HTR-8/SVneo (cell line): ENCODE measurements around the gene CLIC6.

Experiments used
- DNase-seq: peaks from one replicate; pipeline ENCODE4 v3.0.0; 2011; ENCODE audit warnings: low spot score, mixed read lengths; ENCODE audit not compliant: insufficient read length
- FAIRE-seq: peaks from 2 replicates; lab custom pipeline; 2011; peaks lifted over from hg19 to GRCh38; lab: Jason Lieb, UNC

CLIC6 gene

DNA sequence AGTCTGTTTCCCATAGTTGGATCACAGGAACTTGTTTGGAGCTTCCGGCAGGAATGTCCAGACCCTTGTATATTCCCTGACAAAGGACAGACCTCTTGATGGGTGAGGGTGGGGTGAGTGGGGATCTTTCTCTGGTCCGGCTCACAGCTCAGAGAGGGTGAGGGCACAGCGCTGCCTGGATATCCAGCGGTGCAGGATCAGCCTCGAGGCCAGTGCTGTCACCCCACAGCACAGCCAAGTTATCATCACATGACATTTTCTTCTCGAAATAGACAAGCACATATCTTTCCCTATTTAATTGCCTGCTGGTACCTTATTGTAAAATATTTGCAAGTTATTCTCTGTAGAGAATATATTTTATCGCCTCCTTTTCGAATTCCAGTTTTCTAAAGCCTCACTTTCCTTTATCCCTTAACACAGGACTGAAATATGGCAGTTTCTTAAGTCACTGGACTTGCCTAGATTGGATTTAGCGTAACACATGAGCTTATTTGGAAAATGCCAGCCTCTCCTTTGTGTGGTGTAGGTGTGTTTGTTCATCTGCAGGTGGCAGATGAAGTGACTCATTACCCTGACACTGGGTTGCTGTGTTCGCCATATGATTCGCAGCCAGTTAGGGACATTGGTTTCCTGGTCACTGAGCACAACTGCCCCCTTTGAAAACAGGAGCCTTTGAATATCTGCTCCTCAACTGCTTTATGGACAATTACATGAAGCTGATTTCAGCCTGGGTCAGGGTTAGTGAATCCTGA is 21.4 kb downstream of the CLIC6 start:
- FAIRE-seq (no peak), DNase-seq (no peak)

DNA sequence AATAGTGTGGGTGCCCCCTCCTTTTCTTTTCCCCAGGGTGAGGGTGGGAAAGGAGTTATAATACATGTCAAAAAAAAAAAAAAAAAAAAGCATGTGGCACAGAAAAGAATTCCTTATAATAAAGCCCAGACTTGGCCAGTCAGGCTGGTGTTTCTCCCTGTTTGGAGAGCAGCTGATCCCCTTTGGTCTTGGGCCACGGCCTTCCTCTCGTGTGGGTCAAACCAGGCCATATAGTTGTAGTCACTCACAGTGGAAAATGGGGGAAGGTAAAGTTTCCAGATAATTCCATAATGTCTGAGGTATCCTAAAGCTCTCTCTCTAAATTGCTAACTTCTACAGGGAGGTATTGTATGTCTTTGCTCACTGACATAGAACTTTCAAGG is 22.0 kb downstream of the CLIC6 start:
- FAIRE-seq = no peak
- DNase-seq = no peak

DNA sequence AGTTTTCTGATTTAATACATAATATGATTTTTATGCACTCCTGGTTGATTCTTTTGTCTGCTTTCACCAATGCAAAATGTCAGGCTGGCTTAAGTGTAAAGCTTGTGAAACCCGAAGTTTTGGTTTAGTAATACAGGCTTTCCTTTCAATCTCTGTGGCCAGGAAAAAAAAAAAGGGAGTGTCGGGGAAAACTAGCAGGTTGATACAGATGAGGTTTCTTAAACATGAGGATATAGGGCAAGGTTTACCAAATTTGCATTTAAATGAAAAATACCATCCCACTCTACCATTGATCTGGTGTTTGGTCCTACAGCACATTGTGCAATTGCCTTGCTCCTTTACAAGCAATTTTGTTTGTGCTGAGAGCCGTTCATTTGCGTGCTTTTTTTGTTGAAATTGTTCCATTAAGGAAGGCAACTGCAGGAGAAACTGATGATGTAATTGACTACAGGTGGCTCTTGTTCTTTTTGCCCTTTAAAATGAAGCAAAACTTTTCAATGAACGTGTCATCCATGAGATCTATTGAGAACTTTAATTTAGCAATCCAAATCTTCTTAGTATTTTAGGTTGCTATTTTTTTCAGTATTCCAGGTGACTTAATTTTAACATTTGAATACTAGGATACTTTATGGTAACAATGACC is 22.7 kb downstream of the CLIC6 start:
- FAIRE-seq = no peak
- DNase-seq = no peak

DNA sequence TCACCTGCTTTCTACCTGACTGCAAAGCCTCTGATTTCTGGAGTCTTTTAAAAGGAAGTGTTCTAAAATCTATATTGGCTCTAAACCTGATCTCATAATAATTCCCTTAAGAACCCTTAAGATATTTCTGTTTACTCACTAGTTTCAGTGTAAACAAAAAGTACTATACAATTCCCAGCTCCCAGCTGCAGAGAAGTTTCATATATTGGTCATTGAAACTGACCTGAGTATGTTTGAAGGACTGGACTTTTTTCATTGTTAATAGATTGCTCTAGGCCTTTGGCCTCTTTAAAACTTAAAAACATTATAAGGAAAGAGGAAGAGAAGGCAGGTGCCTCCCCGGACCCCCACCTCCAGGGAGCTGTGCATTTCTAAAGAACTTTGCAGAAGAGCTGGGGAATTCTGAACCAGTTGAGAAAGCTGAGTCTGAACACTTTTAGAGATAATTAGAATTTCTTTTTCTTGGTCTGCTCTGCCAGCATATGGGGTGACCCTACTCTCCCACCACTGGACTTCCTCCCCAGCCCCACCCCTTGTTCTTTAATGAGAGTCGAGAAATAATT is 23.7 kb downstream of the CLIC6 start:
- DNase-seq = no peak
- no peak for FAIRE-seq

DNA sequence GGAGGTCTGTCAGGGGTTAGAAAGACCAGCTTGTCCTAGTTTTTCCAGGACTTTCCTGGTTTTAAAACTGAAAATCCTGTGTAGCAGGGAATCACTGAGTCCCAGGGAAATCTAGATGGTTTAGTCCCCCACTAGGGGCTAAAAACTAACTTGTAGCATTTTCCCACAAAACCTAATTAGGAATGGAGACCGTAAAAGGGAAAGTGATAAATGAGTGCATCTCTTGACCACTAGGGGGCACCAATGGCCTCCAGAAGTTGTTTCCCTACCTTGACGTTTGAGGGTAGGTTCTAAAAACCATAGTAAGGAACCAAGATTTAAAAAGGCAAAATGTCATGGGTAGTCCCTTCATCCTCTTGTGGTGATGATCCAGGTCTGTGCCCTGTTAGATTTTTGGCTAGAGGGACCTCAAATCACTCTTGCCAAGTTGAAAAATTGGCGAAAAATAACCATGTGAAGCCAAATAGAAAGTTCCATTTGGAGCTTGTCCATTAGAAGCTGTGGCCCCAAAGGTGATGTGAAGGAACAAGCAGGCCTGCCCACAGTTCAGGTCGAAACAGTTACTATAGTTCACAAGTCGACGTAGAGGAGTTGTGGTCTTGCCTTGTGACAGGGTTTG is 24.5 kb downstream of the CLIC6 start:
- no peak for FAIRE-seq
- DNase-seq = peak; percentile 67

DNA sequence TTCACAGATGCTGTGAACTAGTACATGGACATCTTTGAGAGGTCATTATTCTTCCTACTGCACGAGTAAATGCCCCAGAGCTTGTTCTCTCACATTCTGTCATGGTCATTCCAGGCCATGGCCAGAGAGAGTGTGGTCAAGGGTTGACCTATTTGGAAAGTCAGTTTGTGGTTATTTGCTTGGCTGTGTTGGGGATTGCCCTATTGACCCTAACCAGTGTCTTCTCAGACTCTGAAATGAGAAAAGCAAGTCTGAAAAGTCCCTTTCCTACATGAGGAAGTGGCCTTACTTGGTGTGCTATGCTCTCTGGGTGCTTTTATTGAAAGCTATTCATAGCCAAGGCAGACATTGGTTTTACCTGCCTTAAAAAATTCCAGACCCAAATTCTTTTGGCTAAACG is 26.6 kb downstream of the CLIC6 start:
- FAIRE-seq (no peak), DNase-seq (no peak)

DNA sequence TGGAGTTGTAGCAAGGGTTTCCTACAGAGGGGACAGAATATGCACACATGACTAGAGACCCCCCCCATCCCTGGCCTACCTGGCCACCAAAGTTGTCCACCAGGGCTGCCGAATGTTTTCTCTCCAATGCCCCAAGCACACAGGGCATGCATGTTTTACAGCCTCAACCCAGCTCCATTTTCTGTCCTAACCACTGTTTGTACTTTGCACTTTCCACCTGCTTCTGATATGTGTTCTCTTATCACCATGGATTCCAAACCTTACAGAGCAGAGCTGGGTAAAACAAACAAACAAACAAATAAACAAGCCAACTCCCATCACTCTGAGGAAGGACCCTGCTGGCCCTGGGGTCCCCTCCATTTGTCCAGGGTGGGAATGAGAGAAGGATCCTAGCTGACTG is 27.3 kb downstream of the CLIC6 start:
- no peak for DNase-seq
- no peak for FAIRE-seq

DNA sequence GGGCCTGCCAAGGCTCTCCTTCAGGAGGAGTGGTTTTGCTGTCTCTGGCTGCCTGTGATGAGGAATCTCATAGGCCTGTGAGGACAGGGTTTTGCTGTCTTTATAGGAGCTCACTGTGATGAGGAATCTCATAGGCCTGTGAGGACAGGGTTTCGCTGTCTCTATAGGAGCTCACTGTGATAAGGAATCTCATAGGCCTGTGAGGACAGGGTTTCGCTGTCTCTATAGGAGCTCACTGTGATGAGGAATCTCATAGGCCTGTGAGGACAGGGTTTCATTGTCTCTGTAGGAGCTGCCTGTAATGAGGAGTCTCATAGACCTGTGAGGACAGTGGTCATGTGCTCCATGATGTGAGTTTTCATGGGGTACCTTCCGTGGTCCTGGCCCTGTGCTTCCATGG is 29.0 kb downstream of the CLIC6 start:
- no peak for FAIRE-seq
- no peak for DNase-seq

DNA sequence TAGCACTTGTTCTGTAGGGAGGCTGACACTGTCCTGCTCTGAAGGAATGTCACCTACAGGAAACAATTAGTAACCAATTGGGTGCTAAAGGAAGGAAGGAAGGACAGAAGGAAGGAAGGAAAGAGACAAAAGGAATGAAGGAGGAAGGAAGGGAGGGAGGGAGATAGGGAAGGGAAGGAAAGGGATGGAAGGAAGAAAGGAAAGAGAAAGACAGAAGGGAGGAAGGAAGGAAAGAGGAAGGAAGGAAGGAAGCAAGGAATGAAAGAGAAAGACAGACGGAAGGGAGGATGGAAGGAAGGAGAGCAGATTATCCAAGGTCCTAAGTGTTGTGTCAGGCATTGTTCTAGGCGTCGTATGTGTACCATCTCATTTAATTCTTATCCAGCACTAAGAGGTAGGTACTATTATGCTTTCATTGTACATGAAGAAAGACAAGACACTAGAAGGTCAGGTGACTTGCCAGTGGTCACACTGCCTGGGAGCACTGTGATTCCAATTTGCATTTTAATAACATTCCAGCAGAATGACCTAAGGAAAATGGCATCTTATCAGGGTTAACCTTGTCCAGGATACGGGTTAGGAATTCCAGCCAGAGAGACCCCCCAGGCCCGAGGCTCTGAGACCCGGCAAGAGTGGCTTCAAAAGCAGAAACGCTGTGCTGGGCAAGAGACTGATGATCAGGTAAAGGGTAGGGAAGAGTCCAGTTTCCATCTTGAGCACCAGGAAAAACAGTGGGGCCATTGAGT is 29.6 kb downstream of the CLIC6 start:
- FAIRE-seq (no peak), DNase-seq (peak; percentile 12)

DNA sequence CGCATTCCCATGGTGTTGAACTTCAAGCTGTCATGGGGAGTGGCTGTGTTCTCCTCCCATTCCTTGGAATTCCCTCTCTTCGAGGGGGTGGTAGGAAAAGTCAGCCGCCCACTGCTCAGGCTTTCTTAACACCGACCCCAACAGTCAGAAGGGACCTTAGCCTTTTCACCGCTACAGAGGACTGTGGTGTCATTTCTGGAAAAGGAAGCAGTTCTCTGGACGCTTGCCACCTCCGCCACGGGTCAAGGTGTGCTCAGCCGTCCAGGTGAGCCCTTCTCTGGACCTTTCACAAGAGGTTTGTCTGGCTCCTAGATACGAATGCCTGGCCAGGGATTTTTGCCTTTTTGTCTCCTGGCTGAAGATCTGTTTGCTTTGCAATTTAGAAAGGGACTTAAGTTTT is 31.8 kb downstream of the CLIC6 start:
- no peak for DNase-seq
- no peak for FAIRE-seq

DNA sequence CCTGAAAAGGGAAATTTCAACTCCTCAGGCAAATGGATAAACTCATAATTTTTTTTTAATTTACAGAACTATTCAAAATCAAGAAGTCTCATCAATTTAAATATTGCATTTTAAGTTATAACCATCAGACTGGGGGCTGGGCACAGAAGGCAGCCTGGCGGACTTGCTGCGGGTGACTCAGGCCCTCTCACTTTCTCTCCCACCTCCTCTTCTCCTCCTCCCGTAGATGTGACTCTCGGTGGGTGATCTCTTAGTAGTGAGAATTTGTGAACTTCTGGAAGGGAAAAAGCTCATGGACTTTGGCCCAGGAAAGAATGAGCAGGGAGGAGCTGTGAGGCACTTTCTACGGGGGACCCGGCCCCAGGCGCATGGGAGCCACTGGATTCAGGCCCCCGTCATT is 32.9 kb downstream of the CLIC6 start:
- FAIRE-seq (no peak), DNase-seq (no peak)

DNA sequence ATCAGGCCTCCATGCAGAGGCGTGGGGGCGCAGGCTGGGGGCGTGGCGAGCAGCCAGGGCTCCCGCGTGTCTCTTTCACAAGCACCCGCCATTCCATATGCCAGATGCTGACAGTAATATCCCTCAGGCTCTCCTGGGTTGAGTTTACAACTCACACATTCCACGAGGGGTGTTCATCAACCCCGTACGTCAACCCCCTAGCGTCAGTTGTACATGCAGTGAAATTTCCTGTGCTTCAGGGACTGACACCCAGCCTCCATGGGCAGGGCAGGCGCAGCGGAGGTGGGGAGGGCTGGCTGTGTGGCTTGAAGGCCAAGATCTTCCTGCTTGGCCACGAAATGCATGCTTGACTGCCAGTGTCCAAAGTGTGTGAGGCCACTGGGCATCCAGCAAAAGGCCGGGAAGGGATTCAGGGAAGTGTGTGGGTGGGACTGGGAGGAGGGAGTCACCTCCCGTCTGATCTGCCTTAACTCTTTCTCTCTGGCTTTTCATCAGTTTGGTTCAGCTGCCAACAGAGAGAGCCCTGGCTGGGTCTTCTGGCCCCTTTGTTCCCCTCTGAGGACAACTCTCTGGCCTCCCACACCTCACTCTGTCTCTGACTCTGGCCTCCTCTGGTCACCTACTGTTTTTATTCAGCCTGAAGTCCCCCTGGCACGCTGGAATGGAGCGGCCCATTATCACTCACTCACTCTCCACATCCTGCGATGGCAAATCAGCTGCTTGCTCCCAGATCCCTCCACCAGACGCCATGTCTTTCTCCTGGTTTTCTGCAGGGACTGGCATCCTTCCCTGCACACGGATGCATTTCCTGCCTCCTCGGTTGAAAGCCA is 33.8 kb downstream of the CLIC6 start:
- peak; percentile 84 for FAIRE-seq
- DNase-seq = peak; percentile 51

DNA sequence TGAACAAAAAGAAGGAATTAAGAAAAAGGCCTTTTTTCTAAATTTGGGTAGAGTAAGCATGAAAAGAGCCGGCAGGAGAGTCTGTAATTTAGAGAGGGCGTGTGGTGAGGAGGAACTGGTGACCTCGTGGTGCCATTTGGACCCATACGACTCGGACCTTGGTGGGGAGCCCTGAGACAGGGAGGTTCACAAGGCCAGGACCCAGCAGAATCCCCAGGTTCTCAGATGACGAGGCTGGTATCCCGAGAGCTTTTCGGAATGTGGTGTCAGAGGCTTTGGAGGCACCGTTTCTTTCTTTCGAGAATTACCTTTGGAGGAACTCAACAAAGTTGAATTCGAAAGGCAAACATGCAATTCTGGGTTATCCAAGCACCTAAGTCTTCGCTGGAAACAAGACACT is 34.8 kb downstream of the CLIC6 start:
- DNase-seq (no peak), FAIRE-seq (no peak)

DNA sequence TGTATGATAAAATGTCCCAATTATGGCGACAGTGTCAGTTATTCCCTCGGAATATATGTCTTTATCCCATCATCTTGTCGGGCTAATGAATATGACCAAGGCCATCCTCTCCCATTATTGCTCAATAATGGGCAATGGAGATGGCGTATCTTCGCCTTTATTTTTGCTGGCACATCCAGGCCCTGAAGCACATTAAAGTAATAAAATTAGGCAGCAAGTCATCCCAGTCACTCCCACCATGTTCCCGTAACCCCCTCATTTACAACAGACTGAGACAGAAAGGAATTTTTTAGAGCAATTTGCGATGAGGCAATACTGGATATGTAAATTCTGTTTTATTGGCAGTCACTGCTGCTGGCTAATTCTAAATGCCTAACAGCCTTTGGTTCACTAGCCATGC is 35.3 kb downstream of the CLIC6 start:
- FAIRE-seq (no peak), DNase-seq (no peak)

DNA sequence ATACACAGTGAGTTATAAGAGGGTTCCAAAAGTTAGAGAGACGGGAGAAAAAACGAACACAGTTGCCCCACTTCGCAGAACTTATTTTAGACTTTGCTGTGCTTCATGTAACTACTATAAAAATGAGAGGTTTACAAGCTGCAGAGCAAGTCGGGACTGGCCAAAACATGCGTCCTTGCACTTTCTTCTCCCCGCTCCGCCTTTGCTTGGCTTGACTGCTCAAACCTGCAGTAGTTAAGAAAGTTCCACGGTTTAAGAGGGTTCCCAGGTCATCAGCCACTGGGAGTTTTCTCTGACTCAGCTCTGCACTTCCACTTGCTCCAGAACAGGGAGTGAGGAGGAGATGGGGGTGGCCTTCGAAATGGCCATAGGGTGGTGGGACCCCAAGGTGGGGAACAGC is 36.2 kb downstream of the CLIC6 start:
- FAIRE-seq (no peak), DNase-seq (no peak)

DNA sequence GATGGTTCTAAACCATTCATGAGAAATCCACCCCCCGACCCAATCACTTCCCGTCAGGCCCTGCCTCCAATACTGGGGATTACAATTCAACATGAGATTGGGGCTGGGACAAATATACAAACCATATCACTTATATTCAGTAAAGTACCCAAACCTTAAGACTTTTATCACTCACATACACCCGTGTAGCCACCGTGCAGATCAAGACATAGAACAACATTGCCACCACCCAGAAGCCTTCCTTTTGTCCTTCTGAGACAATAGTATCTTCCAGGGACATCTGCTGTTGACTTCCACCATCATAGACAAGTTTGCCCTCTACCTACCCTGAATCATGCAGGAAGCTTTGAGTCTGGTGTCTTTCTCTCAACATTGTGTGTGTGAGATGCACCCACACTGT is 37.5 kb downstream of the CLIC6 start:
- no peak for DNase-seq
- no peak for FAIRE-seq

DNA sequence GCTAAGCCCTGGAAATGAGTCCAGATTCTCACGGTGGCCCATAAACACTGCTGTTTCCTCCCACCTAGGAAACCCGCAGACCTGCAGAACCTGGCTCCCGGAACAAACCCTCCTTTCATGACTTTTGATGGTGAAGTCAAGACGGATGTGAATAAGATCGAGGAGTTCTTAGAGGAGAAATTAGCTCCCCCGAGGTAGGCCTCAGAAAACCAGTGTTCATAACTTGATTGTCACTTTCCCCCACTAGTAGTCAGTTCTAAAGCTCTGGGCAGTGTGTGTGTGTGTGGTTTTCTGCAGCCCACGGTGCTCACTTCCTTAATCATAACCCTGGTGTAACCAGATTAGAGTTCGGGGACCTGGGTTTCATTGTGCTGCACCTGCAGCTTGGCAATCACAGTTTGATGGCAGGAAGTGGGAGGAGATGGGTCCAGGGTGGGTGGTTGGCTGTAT is 39.1 kb downstream of the CLIC6 start:
- FAIRE-seq (no peak), DNase-seq (no peak)

DNA sequence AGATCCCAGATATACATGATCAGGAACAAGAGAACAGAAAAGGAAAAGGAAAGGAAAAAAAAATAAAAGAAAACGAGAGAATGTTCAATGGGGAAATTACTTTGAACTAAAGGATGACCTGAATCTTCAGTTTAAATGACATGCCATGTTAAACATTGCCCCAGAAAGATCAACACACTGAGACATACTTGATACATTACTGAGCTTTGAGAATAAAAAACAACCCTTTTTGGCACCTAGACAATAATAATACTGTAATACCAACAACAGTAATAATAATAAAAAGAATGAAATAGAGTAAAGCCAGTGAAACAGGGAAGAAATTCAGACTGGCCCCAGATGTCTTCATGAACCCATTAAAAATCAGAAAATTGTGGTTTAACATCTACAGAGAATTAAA is 44.8 kb downstream of the CLIC6 start:
- FAIRE-seq = no peak
- no peak for DNase-seq

DNA sequence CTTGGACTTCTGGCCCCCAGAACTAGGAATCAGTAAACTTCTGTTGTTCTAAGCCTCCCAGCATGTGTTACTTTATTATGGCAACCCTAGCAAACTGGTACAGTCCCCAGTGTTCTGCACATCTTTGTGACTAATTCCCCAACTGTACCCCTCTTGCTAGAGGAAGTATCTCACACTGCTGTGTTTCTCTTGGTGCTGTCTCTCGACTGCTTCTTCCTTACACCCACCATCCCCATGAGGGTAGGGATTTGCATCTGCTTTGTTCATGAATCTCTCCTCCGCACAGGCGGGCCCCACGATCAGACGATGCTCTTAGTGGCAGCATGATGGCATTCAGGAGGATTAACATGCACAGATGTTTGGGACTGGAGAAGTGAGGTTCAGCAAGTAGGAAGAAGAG is 46.7 kb downstream of the CLIC6 start:
- FAIRE-seq = no peak
- DNase-seq = no peak
